Activated B cell treated with CpG ODN at 0.5 μM for 24 hours (primary cell): ENCODE measurements around the gene KCNN3. TPM values are rescaled to one million over a fixed set of nuclear protein-coding genes. Genes with fewer than 3 reads are reported as not detected.

Experiments
- ATAC-seq: fragments of 200-7000 bp; cut with Tn5 transposase; one replicate; pipeline ENCODE4 v1.10.0; 2021; ENCODE audit warnings: low read depth, mild to moderate bottlenecking, moderate library complexity
- CTCF ChIA-PET: fragments of 350-600 bp; sonication (Branson Sonifier 250); formaldehyde crosslinking; loops from one replicate; lab custom pipeline; 2021; ENCODE audit warnings: antibody characterized with exemption; lab: Charles Lee
- POLR2A ChIA-PET: fragments of 350-600 bp; sonication (Branson Sonifier 250); formaldehyde crosslinking; loops from one replicate; lab custom pipeline; 2021; ENCODE audit warnings: antibody characterized with exemption; lab: Charles Lee
- DNase-seq: peaks from one replicate; pipeline ENCODE4 v3.0.0; 2022
- H3K27ac Mint-ChIP-seq: one replicate; pipeline ENCODE4 v1.8.0; 2020; ENCODE audit warnings: mixed read lengths
- H3K27me3 Mint-ChIP-seq: one replicate; pipeline ENCODE4 v1.8.0; 2021; ENCODE audit warnings: mixed read lengths
- H3K36me3 Mint-ChIP-seq: one replicate; pipeline ENCODE4 v1.8.0; 2021; ENCODE audit warnings: low read depth, mixed read lengths
- H3K4me1 Mint-ChIP-seq: one replicate; pipeline ENCODE4 v1.8.0; 2021; ENCODE audit warnings: mixed read lengths
- H3K4me3 Mint-ChIP-seq: one replicate; pipeline ENCODE4 v1.8.0; 2020; ENCODE audit warnings: mild to moderate bottlenecking, mixed read lengths
- H3K9me3 Mint-ChIP-seq: one replicate; pipeline ENCODE4 v1.8.0; 2020; ENCODE audit warnings: mixed read lengths
- CTCF ChIP-seq: fragments of 200-600 bp; IDR thresholded peaks from one replicate; pipeline ENCODE4 v1.8.0; 2022; ENCODE audit warnings: antibody characterized with exemption, mild to moderate bottlenecking
- intact Hi-C: fragments of 100-400 bp; cut with micrococcal nuclease; formaldehyde crosslinking; loops from one replicate; pipeline ENCODE4 v1.15.1; 2024
- total RNA-seq: library from RNA; stranded (reverse); gene quantifications from 2 replicates; pipeline ENCODE4 v1.2.3, GENCODE V29; 2022

Gene KCNN3
- total RNA-seq, 1 donor from 2014 or later: 1.1 TPM

GRCh38 chr1:154838461-154838860, 31.6 kb downstream of the KCNN3 start:
- Mint-ChIP-seq H3K27ac (no peak overlapping the region), H3K9me3 (no peaks in the 10 kb centered on the region), H3K27me3 (peaks cover 6% of the 10 kb centered on the region), H3K4me3 (no peak overlapping the region), H3K36me3 (no peaks in the 10 kb centered on the region), H3K4me1 (peaks cover 5% of the 10 kb centered on the region)
- POLR2A ChIA-PET: no interaction called here
- DNase-seq (no peak), ATAC-seq (no peak)
- CTCF ChIA-PET: interaction anchor here (1.3 kb wide), 1 partner anchor 40 kb away, joined by 3 read pairs; no protein-coding TSS in a partner anchor
- intact Hi-C loops: no loop called here
- TF ChIP-seq CTCF: no peak

GRCh38 chr1:154837672-154838171, 32.4 kb downstream of the KCNN3 start:
- H3K9me3 Mint-ChIP-seq: no peaks in the 10 kb centered on the region
- H3K36me3 Mint-ChIP-seq: no peaks in the 10 kb centered on the region
- CTCF ChIA-PET: interaction anchor here (1.3 kb wide), 1 partner anchor 41 kb away, joined by 3 read pairs; no protein-coding TSS in a partner anchor
- H3K27me3 Mint-ChIP-seq: peaks cover 6% of the 10 kb centered on the region
- no peak for TF ChIP-seq CTCF
- DNase-seq: no peak
- intact Hi-C loops: no loop called here
- no peak overlapping the region for H3K27ac Mint-ChIP-seq
- POLR2A ChIA-PET: interaction anchor here (0.6 kb wide), 1 partner anchor 12 kb away, joined by 7 read pairs; no protein-coding TSS in a partner anchor
- H3K4me1 Mint-ChIP-seq: peaks cover 4% of the 10 kb centered on the region
- ATAC-seq: peak; percentile 42
- H3K4me3 Mint-ChIP-seq: no peak overlapping the region

- TF ChIP-seq CTCF: no peak
- POLR2A ChIA-PET: interaction anchor here (0.6 kb wide), 1 partner anchor 11 kb away, joined by 7 read pairs; no protein-coding TSS in a partner anchor
- ATAC-seq (no peak), DNase-seq (no peak)
- no peaks in the 10 kb centered on the region for H3K36me3 Mint-ChIP-seq
- CTCF ChIA-PET: no interaction called here
- no peak overlapping the region for H3K4me3 Mint-ChIP-seq
- peaks cover 4% of the 10 kb centered on the region for H3K4me1 Mint-ChIP-seq
- peaks cover 6% of the 10 kb centered on the region for H3K27me3 Mint-ChIP-seq
- H3K9me3 Mint-ChIP-seq: no peaks in the 10 kb centered on the region
- no peak overlapping the region for H3K27ac Mint-ChIP-seq
- intact Hi-C loops: no loop called here
Measured at GRCh38 chr1:154837034-154837671, 32.9 kb downstream of the KCNN3 start.

- TF ChIP-seq CTCF: no peak
- Mint-ChIP-seq H3K27me3 (peaks cover 6% of the 10 kb centered on the region), H3K9me3 (no peaks in the 10 kb centered on the region), H3K4me1 (peaks cover 4% of the 10 kb centered on the region), H3K27ac (no peak overlapping the region), H3K4me3 (no peak overlapping the region), H3K36me3 (no peaks in the 10 kb centered on the region)
- CTCF ChIA-PET: no interaction called here
- no peak for DNase-seq
- POLR2A ChIA-PET: no interaction called here
- ATAC-seq: no peak
- intact Hi-C loops: no loop called here
Measured at GRCh38 chr1:154835531-154836324, 34.4 kb downstream of the KCNN3 start.

- H3K27me3 Mint-ChIP-seq: peaks cover 6% of the 10 kb centered on the region
- intact Hi-C loops: no loop called here
- CTCF ChIA-PET: no interaction called here
- H3K36me3 Mint-ChIP-seq: no peaks in the 10 kb centered on the region
- ATAC-seq (no peak), DNase-seq (no peak)
- H3K4me1 Mint-ChIP-seq: peaks cover 4% of the 10 kb centered on the region
- POLR2A ChIA-PET: no interaction called here
- TF ChIP-seq CTCF: no peak
- no peaks in the 10 kb centered on the region for H3K9me3 Mint-ChIP-seq
- no peak overlapping the region for H3K27ac Mint-ChIP-seq
- no peak overlapping the region for H3K4me3 Mint-ChIP-seq
Measured at GRCh38 chr1:154833841-154834240, 36.2 kb downstream of the KCNN3 start.
